Tibial artery (tissue), 4 donors: ENCODE results near the gene PEX14.

Experiments used
- DNase-seq, 2 donors: peaks; one replicate each; pipeline ENCODE4 v3.0.0-alpha.2; 2019
- H3K27ac ChIP-seq, 2 donors: fragments of 200-600 bp; sonication (generic) in 1 of 2; 1 replicate in 1 of 2; 2 replicates in 1 of 2; pipeline ENCODE4 v1.5.1; 2018 to 2019; ENCODE audit warnings: mild to moderate bottlenecking in 1 of 2
- H3K27me3 ChIP-seq, 2 donors: fragments of 200-600 bp; sonication (generic) in 1 of 2; one replicate each; pipeline versions ENCODE4 v1.5.1 to v1.6.0; 2016 to 2019
- H3K36me3 ChIP-seq, 3 donors: fragments of 200-600 bp; sonication (generic) in 2 of 3; one replicate each; pipeline ENCODE4 v1.5.1; 2016 to 2019; ENCODE audit warnings: mild to moderate bottlenecking in 2 of 3
- H3K4me1 ChIP-seq, 4 donors: fragments of 200-600 bp; sonication (generic) in 2 of 4; 1 replicate in 3 of 4; 2 replicates in 1 of 4; pipeline ENCODE4 v1.5.1; 2016 to 2019
- H3K4me3 ChIP-seq, 2 donors: fragments of 200-600 bp; sonication (generic) in 1 of 2; 1 replicate in 1 of 2; 2 replicates in 1 of 2; pipeline ENCODE4 v1.5.1; 2018 to 2019; ENCODE audit warnings: mild to moderate bottlenecking in 2 of 2
- H3K9me3 ChIP-seq, 3 donors: fragments of 200-600 bp; sonication (generic) in 1 of 3; one replicate each; pipeline ENCODE4 v1.5.1; 2016 to 2019
- intact Hi-C: fragments of 100-400 bp; cut with DNase I; formaldehyde crosslinking; loops from one replicate; pipeline ENCODE4 v1.15.0; 2023; ENCODE audit warnings: low total_unique reads
- TF ChIP-seq, protein P1 (sequence below), 2 experiments: fragments of 200-600 bp in 1 of 2; fragments of 450-650 bp in 1 of 2; IDR thresholded peaks; one replicate each; pipeline ENCODE4 v1.5.1; 2017 to 2019; ENCODE audit warnings: antibody characterized with exemption in 2 of 2, mild to moderate bottlenecking in 1 of 2, moderate library complexity in 1 of 2

Gene PEX14

DNA sequence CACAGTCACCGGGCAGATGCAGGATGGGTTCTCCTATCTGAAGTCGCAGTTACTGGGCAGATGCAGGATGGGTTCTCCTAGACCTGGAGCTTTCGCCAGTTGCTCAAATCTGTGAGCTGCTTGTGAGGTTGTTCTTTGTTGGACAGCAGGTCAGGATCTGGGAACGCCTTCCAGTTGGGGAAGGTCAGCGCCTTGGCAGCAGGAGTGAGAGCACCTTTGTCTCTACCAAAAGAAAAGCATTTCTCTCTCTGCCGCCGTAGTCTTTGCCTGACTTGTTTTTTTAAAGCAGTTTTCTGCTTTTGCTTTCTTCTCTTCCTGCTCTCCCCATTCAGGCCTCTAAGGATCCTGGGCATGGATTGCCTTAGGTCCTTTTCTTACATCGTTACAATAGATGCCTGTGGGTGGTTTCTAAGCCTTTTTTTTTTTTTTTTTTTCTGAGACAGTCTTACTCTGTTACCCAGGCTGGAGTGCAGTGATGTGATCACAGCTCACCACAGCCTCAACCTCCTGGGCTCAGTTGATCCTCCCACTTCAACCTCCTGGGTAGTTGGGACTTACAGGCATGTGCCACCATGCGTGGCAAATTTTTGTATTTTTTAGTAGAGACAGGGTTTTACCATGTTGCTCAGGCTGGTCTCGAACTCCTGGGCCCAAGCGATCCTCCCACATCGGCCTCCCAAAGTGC, 15.7 kb downstream of the PEX14 start:
- no peak overlapping the region for H3K27ac ChIP-seq
- H3K9me3 ChIP-seq: no peaks in the 10 kb centered on the region
- no peak for DNase-seq
- TF ChIP-seq, protein P1, sequence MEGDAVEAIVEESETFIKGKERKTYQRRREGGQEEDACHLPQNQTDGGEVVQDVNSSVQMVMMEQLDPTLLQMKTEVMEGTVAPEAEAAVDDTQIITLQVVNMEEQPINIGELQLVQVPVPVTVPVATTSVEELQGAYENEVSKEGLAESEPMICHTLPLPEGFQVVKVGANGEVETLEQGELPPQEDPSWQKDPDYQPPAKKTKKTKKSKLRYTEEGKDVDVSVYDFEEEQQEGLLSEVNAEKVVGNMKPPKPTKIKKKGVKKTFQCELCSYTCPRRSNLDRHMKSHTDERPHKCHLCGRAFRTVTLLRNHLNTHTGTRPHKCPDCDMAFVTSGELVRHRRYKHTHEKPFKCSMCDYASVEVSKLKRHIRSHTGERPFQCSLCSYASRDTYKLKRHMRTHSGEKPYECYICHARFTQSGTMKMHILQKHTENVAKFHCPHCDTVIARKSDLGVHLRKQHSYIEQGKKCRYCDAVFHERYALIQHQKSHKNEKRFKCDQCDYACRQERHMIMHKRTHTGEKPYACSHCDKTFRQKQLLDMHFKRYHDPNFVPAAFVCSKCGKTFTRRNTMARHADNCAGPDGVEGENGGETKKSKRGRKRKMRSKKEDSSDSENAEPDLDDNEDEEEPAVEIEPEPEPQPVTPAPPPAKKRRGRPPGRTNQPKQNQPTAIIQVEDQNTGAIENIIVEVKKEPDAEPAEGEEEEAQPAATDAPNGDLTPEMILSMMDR (IDR thresholded peaks at IDR 0.05): no peak
- H3K4me1 ChIP-seq: peaks cover 0 to 12% (median 5%) of the 10 kb centered on the region in 4 donors
- intact Hi-C loops: loop anchor here (5.0 kb wide), 1 partner anchor 58 kb away; the partner anchor contains the start of gene CENPS
- no peaks in the 10 kb centered on the region for H3K27me3 ChIP-seq
- no peak overlapping the region for H3K4me3 ChIP-seq
- H3K36me3 ChIP-seq: peaks cover 0 to 4% (median 0%) of the 10 kb centered on the region in 3 donors

DNA sequence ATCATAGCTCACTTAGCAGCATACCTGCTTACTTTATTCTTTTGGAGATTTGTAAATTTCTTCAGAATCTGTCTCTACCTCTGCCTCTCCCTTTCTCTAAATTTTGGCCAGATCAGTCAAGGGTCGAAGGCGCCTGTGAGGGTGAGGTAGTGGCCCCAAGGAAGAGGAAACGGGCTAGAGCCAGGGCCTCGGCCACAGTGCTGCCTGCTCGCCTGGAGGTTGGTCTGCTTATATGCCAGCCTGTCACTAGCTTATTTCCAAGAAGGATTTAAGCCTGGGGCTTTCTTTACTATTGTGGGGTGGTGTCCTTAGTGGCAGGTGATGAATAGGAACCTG, 19.6 kb downstream of the PEX14 start:
- H3K9me3 ChIP-seq: no peaks in the 10 kb centered on the region
- TF ChIP-seq, protein P1 (IDR thresholded peaks at IDR 0.05): no peak
- peaks cover 0 to 16% (median 6%) of the 10 kb centered on the region in 4 donors for H3K4me1 ChIP-seq
- H3K27ac ChIP-seq: no peak overlapping the region
- intact Hi-C loops: loop anchor here (5.0 kb wide), 1 partner anchor 62 kb away; the partner anchor contains the start of gene CENPS
- DNase-seq: no peak
- H3K36me3 ChIP-seq: peaks cover 0 to 18% (median 0%) of the 10 kb centered on the region in 3 donors
- H3K4me3 ChIP-seq: no peak overlapping the region
- H3K27me3 ChIP-seq: no peaks in the 10 kb centered on the region

DNA sequence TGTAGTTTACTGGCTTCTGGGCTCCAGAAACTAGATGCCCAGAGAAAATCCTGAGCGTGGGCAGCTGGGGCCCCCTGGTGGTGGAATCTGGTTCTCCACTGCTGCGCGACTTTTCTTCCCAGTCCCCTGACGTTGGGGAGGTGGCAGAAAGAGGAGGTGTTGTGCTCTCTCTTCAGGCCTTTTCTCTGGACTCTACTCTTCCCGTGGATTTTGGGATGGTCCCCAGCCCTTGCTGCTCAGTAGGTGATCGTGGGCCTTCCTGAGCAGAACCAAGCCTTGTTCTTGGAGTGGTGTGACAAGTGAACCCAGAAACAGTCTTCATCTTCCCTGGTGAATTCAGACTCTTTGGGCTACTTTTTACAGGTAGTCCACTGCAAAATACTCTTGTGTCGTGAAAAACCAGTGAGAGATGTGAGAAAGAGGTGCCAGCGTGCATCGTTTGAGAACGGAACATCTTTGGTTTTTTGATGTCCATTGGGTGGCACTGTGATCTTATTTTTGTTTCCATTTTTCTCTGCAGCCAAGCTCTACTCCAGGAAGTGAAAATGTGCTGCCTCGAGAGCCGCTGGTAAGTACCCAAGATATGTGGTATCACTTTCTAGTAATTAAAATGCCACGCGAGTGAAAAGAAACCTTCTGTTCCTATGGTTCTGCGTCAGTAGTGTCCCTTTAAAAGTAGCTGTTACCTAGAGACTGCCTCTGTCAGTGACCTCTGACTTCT, 20.2 kb downstream of the PEX14 start:
- H3K27ac ChIP-seq: no peak overlapping the region
- peak overlapping the region in 1 of 2 donors; percentile 27 for H3K4me3 ChIP-seq
- TF ChIP-seq, protein P1 (IDR thresholded peaks at IDR 0.05): peak; percentile 86 to 89
- DNase-seq: peak; percentile 40 to 75
- peaks cover 0 to 16% (median 6%) of the 10 kb centered on the region in 4 donors for H3K4me1 ChIP-seq
- H3K36me3 ChIP-seq: peaks cover 0 to 18% (median 0%) of the 10 kb centered on the region in 3 donors
- H3K27me3 ChIP-seq: no peaks in the 10 kb centered on the region
- intact Hi-C loops: loop anchor here (5.0 kb wide), 1 partner anchor 63 kb away; the partner anchor contains the start of gene CENPS
- H3K9me3 ChIP-seq: no peaks in the 10 kb centered on the region

DNA sequence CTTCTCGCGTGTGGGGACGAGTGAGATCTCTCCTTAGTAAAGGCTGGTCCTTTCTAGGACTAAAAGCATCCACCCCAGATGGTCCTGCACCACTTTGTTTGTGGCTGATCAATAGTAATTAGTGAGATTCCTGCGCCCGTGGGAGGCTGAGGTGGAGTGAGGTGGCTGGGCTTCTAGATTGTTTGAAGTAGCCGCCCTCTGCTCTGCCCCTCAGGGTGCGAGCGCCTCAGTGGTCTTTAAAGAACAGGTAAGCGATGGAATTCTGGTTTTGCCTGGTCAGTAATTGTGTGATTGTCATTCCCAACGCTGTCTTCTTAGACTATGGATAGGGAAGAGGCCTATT, 20.7 kb downstream of the PEX14 start:
- intact Hi-C loops: no loop called here
- H3K36me3 ChIP-seq: peaks cover 0 to 18% (median 0%) of the 10 kb centered on the region in 3 donors
- TF ChIP-seq, protein P1 (IDR thresholded peaks at IDR 0.05): no peak
- H3K4me1 ChIP-seq: peaks cover 0 to 16% (median 6%) of the 10 kb centered on the region in 4 donors
- no peak overlapping the region for H3K27ac ChIP-seq
- peak overlapping the region in 1 of 2 donors; percentile 27 for H3K4me3 ChIP-seq
- no peaks in the 10 kb centered on the region for H3K9me3 ChIP-seq
- DNase-seq: no peak
- no peaks in the 10 kb centered on the region for H3K27me3 ChIP-seq

DNA sequence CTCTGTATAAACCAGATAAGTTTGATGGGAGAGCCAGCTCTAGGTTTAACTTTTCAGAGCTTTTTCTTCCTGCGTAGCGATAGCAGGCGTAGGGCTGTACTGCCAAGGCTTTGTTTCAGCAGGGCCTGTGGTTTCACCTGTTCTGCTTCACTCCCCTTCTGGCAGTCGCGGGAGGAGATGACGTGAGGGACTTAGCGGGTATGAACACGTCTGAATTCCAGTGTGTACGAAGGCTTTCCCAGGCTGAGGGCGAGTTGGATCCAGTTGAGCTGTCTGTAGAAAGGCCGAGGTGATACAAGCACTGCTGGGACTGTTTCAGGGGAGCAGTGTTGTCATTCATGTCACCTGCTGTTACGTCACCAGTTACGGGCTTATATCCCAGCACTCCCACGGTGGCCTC, 21.2 kb downstream of the PEX14 start:
- Histone ChIP-seq H3K4me1 (peaks cover 0 to 16% (median 6%) of the 10 kb centered on the region in 4 donors), H3K9me3 (no peaks in the 10 kb centered on the region), H3K4me3 (no peak overlapping the region), H3K27ac (no peak overlapping the region), H3K27me3 (no peaks in the 10 kb centered on the region), H3K36me3 (peaks cover 0 to 18% (median 0%) of the 10 kb centered on the region in 3 donors)
- DNase-seq: no peak
- TF ChIP-seq, protein P1 (IDR thresholded peaks at IDR 0.05): no peak
- intact Hi-C loops: no loop called here
